ENCODE results near the gene TLE2. TPM values are rescaled to one million over a fixed set of nuclear protein-coding genes. Genes with fewer than 3 reads are reported as not detected.

Gene TLE2
- polyA plus RNA-seq, 2 donors = 10.1 to 16.0 TPM

GRCh38 chr19:3028305-3029064 lies 595 bp downstream of the TLE2 start:
- H3K27ac ChIP-seq (ENCODE audit: low read depth in 2 of 2, low read length in 1 of 2) = no peak overlapping the region
- no peaks in the 10 kb centered on the region for H3K27me3 ChIP-seq (ENCODE audit: control insufficient read depth in 1 of 2, insufficient read depth in 2 of 2, low read length in 2 of 2)

GRCh38 chr19:3027981-3028304 lies 1.1 kb downstream of the TLE2 start:
- H3K4me1 ChIP-seq (ENCODE audit: control insufficient read depth in 2 of 2, insufficient read depth in 2 of 2, low read length in 1 of 2) = no peaks in the 10 kb centered on the region
- WGBS, 2 donors = 58 to 64% methylated on average over 8 to 9 of the region's 9 CpGs
- peaks cover 0 to 2% of the 10 kb centered on the region in 2 donors for H3K36me3 ChIP-seq (ENCODE audit: control insufficient read depth in 2 of 2, insufficient read depth in 2 of 2, low read length in 1 of 2)
- H3K27ac ChIP-seq (ENCODE audit: low read depth in 2 of 2, low read length in 1 of 2) = no peak overlapping the region
- H3K9me3 ChIP-seq (ENCODE audit: control insufficient read depth in 2 of 2, insufficient read depth in 1 of 2, low read depth in 1 of 2, low read length in 1 of 2) = no peaks in the 10 kb centered on the region
- no peak overlapping the region for H3K4me3 ChIP-seq (ENCODE audit: low read depth in 1 of 2, low read length in 2 of 2)
- H3K27me3 ChIP-seq (ENCODE audit: control insufficient read depth in 1 of 2, insufficient read depth in 2 of 2, low read length in 2 of 2) = no peaks in the 10 kb centered on the region

More at GRCh38 chr19:3028305-3029064, 595 bp downstream of the TLE2 start:
- no peaks in the 10 kb centered on the region for H3K9me3 ChIP-seq (ENCODE audit: control insufficient read depth in 2 of 2, insufficient read depth in 1 of 2, low read depth in 1 of 2, low read length in 1 of 2)
- 5 to 6% methylated on average over 37 to 40 of the region's 40 CpGs for WGBS, 2 donors
- no peaks in the 10 kb centered on the region for H3K4me1 ChIP-seq (ENCODE audit: control insufficient read depth in 2 of 2, insufficient read depth in 2 of 2, low read length in 1 of 2)
- peaks cover 0 to 2% of the 10 kb centered on the region in 2 donors for H3K36me3 ChIP-seq (ENCODE audit: control insufficient read depth in 2 of 2, insufficient read depth in 2 of 2, low read length in 1 of 2)
- peak overlapping the region; percentile 62 to 63 for H3K4me3 ChIP-seq (ENCODE audit: low read depth in 1 of 2, low read length in 2 of 2)

DNA sequence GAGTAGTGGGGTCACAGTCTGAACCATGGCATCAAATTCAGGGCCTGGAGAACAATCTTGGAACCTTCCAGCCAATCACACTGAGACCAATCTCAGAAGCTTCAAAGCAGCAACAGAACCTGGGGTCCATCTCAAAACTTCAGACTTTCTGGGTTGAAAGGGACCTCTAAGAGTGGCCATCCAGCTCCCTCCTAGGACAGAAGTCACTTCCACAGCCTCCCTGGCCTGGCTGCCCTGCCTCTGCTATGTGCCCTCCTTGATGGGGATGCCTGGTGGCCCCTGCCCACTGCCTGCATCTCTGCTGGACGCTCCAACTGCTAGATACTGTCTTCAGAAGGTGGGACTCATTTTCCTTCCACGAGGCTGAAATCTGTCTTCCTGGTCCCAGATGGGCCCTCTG lies 1.8 kb downstream of the TLE2 start:
- Histone ChIP-seq H3K4me1 (ENCODE audit: control insufficient read depth in 2 of 2, insufficient read depth in 2 of 2, low read length in 1 of 2) (no peaks in the 10 kb centered on the region), H3K27ac (ENCODE audit: low read depth in 2 of 2, low read length in 1 of 2) (no peak overlapping the region), H3K4me3 (ENCODE audit: low read depth in 1 of 2, low read length in 2 of 2) (no peak overlapping the region), H3K27me3 (ENCODE audit: control insufficient read depth in 1 of 2, insufficient read depth in 2 of 2, low read length in 2 of 2) (no peaks in the 10 kb centered on the region), H3K36me3 (ENCODE audit: control insufficient read depth in 2 of 2, insufficient read depth in 2 of 2, low read length in 1 of 2) (peaks cover 0 to 2% of the 10 kb centered on the region in 2 donors), H3K9me3 (ENCODE audit: control insufficient read depth in 2 of 2, insufficient read depth in 1 of 2, low read depth in 1 of 2, low read length in 1 of 2) (no peaks in the 10 kb centered on the region)
- WGBS, 2 donors = 82 to 87% methylated on average over 2 of the region's 2 CpGs

GRCh38 chr19:3026768-3027167 lies 2.3 kb downstream of the TLE2 start:
- 91% methylated on average over 1 of the region's 1 CpG for WGBS, 2 donors
- no peaks in the 10 kb centered on the region for H3K9me3 ChIP-seq (ENCODE audit: control insufficient read depth in 2 of 2, insufficient read depth in 1 of 2, low read depth in 1 of 2, low read length in 1 of 2)
- no peak overlapping the region for H3K27ac ChIP-seq (ENCODE audit: low read depth in 2 of 2, low read length in 1 of 2)
- peaks cover 0 to 2% of the 10 kb centered on the region in 2 donors for H3K36me3 ChIP-seq (ENCODE audit: control insufficient read depth in 2 of 2, insufficient read depth in 2 of 2, low read length in 1 of 2)
- no peaks in the 10 kb centered on the region for H3K4me1 ChIP-seq (ENCODE audit: control insufficient read depth in 2 of 2, insufficient read depth in 2 of 2, low read length in 1 of 2)
- no peaks in the 10 kb centered on the region for H3K27me3 ChIP-seq (ENCODE audit: control insufficient read depth in 1 of 2, insufficient read depth in 2 of 2, low read length in 2 of 2)
- H3K4me3 ChIP-seq (ENCODE audit: low read depth in 1 of 2, low read length in 2 of 2) = no peak overlapping the region

DNA sequence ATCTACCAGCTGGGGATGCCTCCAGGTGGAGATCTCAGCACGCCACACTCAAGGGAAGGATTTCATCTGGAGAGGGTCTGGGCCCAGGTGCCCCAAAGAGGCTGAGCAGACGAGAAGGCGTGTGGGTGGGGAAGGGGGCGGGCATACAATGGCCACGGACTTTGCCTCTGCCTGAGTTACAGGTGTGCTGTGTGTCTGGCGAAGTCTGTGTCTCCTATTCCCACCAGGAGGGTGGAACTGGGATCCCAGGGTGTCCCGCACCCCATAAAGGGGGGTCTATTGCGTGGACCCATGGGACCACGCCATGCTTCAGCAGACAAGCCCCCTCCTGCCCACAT lies 3.6 kb downstream of the TLE2 start:
- Histone ChIP-seq H3K27ac (ENCODE audit: low read depth in 2 of 2, low read length in 1 of 2) (no peak overlapping the region), H3K9me3 (ENCODE audit: control insufficient read depth in 2 of 2, insufficient read depth in 1 of 2, low read depth in 1 of 2, low read length in 1 of 2) (no peaks in the 10 kb centered on the region), H3K4me1 (ENCODE audit: control insufficient read depth in 2 of 2, insufficient read depth in 2 of 2, low read length in 1 of 2) (no peaks in the 10 kb centered on the region), H3K4me3 (ENCODE audit: low read depth in 1 of 2, low read length in 2 of 2) (no peak overlapping the region), H3K27me3 (ENCODE audit: control insufficient read depth in 1 of 2, insufficient read depth in 2 of 2, low read length in 2 of 2) (no peaks in the 10 kb centered on the region), H3K36me3 (ENCODE audit: control insufficient read depth in 2 of 2, insufficient read depth in 2 of 2, low read length in 1 of 2) (peaks cover 0 to 2% of the 10 kb centered on the region in 2 donors)
- WGBS, 2 donors = 75% methylated on average over 9 of the region's 9 CpGs

DNA sequence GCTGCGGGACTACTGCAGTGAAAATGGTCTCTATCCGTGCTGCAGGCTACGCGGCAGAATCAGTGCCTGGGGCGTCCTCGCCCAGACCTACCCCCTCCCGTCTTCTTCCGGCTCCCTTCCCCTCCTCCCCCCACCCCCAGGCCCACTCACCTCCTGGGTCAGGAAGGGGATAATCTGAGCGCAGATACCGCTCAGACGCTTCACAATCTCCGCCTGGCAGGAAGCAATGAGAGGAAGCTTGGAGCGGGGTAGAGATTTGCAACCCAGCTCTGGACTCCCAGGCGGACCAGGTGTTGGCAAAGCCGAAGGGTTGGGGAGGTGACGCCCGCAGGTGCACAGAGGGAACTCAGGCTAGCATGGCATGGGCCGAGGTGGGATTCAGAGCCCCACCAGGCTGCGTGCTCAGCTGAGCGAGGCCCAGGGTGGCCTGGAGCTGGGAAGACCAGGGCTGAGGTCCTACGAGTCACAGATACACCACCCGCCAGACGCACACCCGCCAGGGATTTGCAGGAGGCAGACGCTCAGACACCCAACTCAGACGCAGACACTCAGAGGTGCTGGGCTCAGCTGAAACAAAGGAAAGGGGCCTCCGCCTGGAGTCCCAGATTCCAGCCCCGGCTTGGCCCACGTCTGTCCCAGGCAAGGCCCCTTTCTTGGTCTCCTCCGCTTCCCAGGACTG lies 4.1 kb downstream of the TLE2 start:
- no peaks in the 10 kb centered on the region for H3K27me3 ChIP-seq (ENCODE audit: control insufficient read depth in 1 of 2, insufficient read depth in 2 of 2, low read length in 2 of 2)
- no peak overlapping the region for H3K27ac ChIP-seq (ENCODE audit: low read depth in 2 of 2, low read length in 1 of 2)
- WGBS, 2 donors = 60 to 68% methylated on average over 30 of the region's 30 CpGs
- H3K9me3 ChIP-seq (ENCODE audit: control insufficient read depth in 2 of 2, insufficient read depth in 1 of 2, low read depth in 1 of 2, low read length in 1 of 2) = no peaks in the 10 kb centered on the region
- no peak overlapping the region for H3K4me3 ChIP-seq (ENCODE audit: low read depth in 1 of 2, low read length in 2 of 2)
- no peaks in the 10 kb centered on the region for H3K4me1 ChIP-seq (ENCODE audit: control insufficient read depth in 2 of 2, insufficient read depth in 2 of 2, low read length in 1 of 2)
- H3K36me3 ChIP-seq (ENCODE audit: control insufficient read depth in 2 of 2, insufficient read depth in 2 of 2, low read length in 1 of 2) = peaks cover 0 to 2% of the 10 kb centered on the region in 2 donors

GRCh38 chr19:3024509-3024869 lies 4.6 kb downstream of the TLE2 start:
- Histone ChIP-seq H3K36me3 (ENCODE audit: control insufficient read depth in 2 of 2, insufficient read depth in 2 of 2, low read length in 1 of 2) (peaks cover 0 to 2% of the 10 kb centered on the region in 2 donors), H3K27me3 (ENCODE audit: control insufficient read depth in 1 of 2, insufficient read depth in 2 of 2, low read length in 2 of 2) (no peaks in the 10 kb centered on the region), H3K27ac (ENCODE audit: low read depth in 2 of 2, low read length in 1 of 2) (no peak overlapping the region), H3K4me1 (ENCODE audit: control insufficient read depth in 2 of 2, insufficient read depth in 2 of 2, low read length in 1 of 2) (no peaks in the 10 kb centered on the region), H3K4me3 (ENCODE audit: low read depth in 1 of 2, low read length in 2 of 2) (no peak overlapping the region), H3K9me3 (ENCODE audit: control insufficient read depth in 2 of 2, insufficient read depth in 1 of 2, low read depth in 1 of 2, low read length in 1 of 2) (no peaks in the 10 kb centered on the region)
- WGBS, 2 donors = 61 to 74% methylated on average over 5 of the region's 5 CpGs

DNA sequence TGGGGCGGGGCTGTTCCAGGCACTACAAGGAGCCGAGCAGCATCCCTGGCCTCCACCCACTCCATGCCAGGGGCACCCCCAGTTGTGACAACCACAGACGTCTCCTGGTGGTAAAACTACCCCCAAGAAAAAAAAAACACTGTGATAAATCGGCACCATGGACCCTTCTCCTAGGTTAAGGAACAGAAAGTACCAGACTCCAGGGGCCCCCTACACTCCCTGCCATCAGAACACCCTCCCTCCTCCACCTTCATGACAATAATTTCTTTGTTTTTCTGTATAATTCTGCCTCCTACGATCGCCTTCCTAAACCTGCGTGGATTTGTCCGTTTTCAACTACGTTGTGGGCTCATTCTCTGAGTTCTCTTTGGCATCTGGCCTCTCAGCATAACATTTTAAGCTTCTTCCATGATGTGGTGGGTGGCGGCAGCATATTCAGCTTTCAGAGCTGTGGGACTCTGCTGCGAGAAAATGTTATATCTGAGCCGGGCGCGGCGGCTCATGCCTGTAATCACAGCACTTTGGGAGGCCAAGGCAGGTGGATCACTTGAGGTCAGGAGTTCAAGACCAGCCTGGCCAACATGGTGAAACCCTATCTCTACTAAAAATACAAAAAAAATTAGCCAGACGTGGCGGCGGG lies 8.6 kb downstream of the TLE2 start:
- Histone ChIP-seq H3K27me3 (ENCODE audit: control insufficient read depth in 1 of 2, insufficient read depth in 2 of 2, low read length in 2 of 2) (no peaks in the 10 kb centered on the region), H3K4me1 (ENCODE audit: control insufficient read depth in 2 of 2, insufficient read depth in 2 of 2, low read length in 1 of 2) (no peaks in the 10 kb centered on the region), H3K36me3 (ENCODE audit: control insufficient read depth in 2 of 2, insufficient read depth in 2 of 2, low read length in 1 of 2) (peaks cover 0 to 2% of the 10 kb centered on the region in 2 donors), H3K9me3 (ENCODE audit: control insufficient read depth in 2 of 2, insufficient read depth in 1 of 2, low read depth in 1 of 2, low read length in 1 of 2) (no peaks in the 10 kb centered on the region), H3K27ac (ENCODE audit: low read depth in 2 of 2, low read length in 1 of 2) (no peak overlapping the region), H3K4me3 (ENCODE audit: low read depth in 1 of 2, low read length in 2 of 2) (no peak overlapping the region)
- WGBS, 2 donors = 83 to 84% methylated on average over 18 of the region's 18 CpGs

GRCh38 chr19:3019211-3019854 lies 9.7 kb downstream of the TLE2 start:
- H3K4me1 ChIP-seq (ENCODE audit: control insufficient read depth in 2 of 2, insufficient read depth in 2 of 2, low read length in 1 of 2) = no peaks in the 10 kb centered on the region
- no peak overlapping the region for H3K27ac ChIP-seq (ENCODE audit: low read depth in 2 of 2, low read length in 1 of 2)
- H3K4me3 ChIP-seq (ENCODE audit: low read depth in 1 of 2, low read length in 2 of 2) = no peak overlapping the region
- 92 to 95% methylated on average over 28 of the region's 28 CpGs for WGBS, 2 donors
- H3K9me3 ChIP-seq (ENCODE audit: control insufficient read depth in 2 of 2, insufficient read depth in 1 of 2, low read depth in 1 of 2, low read length in 1 of 2) = no peaks in the 10 kb centered on the region
- H3K36me3 ChIP-seq (ENCODE audit: control insufficient read depth in 2 of 2, insufficient read depth in 2 of 2, low read length in 1 of 2) = peaks cover 0 to 2% of the 10 kb centered on the region in 2 donors
- no peaks in the 10 kb centered on the region for H3K27me3 ChIP-seq (ENCODE audit: control insufficient read depth in 1 of 2, insufficient read depth in 2 of 2, low read length in 2 of 2)

Data from esophagus (tissue), 2 donors.